Vagina (tissue), 2 donors: ENCODE measurements around the gene LAMB3. TPM values are rescaled to one million over a fixed set of nuclear protein-coding genes. Genes with fewer than 3 reads are reported as not detected.

Experiments used
- DNase-seq, 2 donors: peaks; one replicate each; pipeline ENCODE4 v3.0.0-alpha.2; 2017; ENCODE audit errors: extremely low spot score in 2 of 2
- H3K27ac ChIP-seq: fragments of 200-600 bp; sonication (generic); one replicate; pipeline ENCODE4 v1.5.1; 2019
- H3K27me3 ChIP-seq: fragments of 200-600 bp; sonication (generic); one replicate; pipeline ENCODE4 v1.5.1; 2019
- H3K36me3 ChIP-seq, 2 donors: fragments of 200-600 bp; sonication (generic); one replicate each; pipeline ENCODE4 v1.5.1; 2017 to 2019
- H3K4me1 ChIP-seq: fragments of 200-600 bp; sonication (generic); one replicate; pipeline ENCODE4 v1.5.1; 2019
- H3K4me3 ChIP-seq, 2 donors: fragments of 200-600 bp; sonication (generic); 1 replicate in 1 of 2; 2 replicates in 1 of 2; pipeline ENCODE4 v1.5.1; 2016 to 2019
- H3K9me3 ChIP-seq: fragments of 200-600 bp; sonication (generic); one replicate; pipeline ENCODE4 v1.5.1; 2019
- CTCF ChIP-seq, 3 experiments: fragments of 450-650 bp in 2 of 3; fragments of 200-600 bp in 1 of 3; sonication (generic) in 1 of 3; IDR thresholded peaks; one replicate each; pipeline ENCODE4 v1.5.1; 2017 to 2019; ENCODE audit warnings: antibody characterized with exemption in 3 of 3, mild to moderate bottlenecking in 2 of 3, moderate library complexity in 2 of 3
- POLR2A ChIP-seq, 2 donors: fragments of 450-650 bp; IDR thresholded peaks; one replicate each; pipeline ENCODE4 v1.6.1; 2017; ENCODE audit warnings: antibody characterized with exemption in 2 of 2, mild to moderate bottlenecking in 2 of 2, moderate library complexity in 2 of 2
- POLR2AphosphoS5 ChIP-seq, 2 donors: sonication (generic); formaldehyde crosslinking; IDR thresholded peaks; one replicate each; pipeline ENCODE4 v1.9.0; 2017; ENCODE audit warnings: antibody characterized with exemption in 2 of 2, mild to moderate bottlenecking in 2 of 2, low read depth in 1 of 2; ENCODE audit not compliant: insufficient read depth in 1 of 2
- intact Hi-C: fragments of 100-400 bp; cut with DNase I; formaldehyde crosslinking; loops from one replicate; pipeline ENCODE4 v1.15.1; 2023
- total RNA-seq: library from RNA; depleted of rRNA; stranded (reverse); fragments of >200 nt; gene quantifications from one replicate; pipeline ENCODE4 v1.2.3, GENCODE V29; 2016

The LAMB3 gene
- total RNA-seq, 1 donor from 2014 or later = 68.8 TPM

- TF ChIP-seq CTCF (IDR thresholded peaks at IDR 0.05) = no peak
- no peak for TF ChIP-seq POLR2AphosphoS5 (IDR thresholded peaks at IDR 0.05; ENCODE audit: insufficient read depth in 1 of 2, low read depth in 1 of 2)
- TF ChIP-seq POLR2A (IDR thresholded peaks at IDR 0.05) = no peak
- H3K4me3 ChIP-seq = no peak overlapping the region
- H3K4me1 ChIP-seq = peaks cover 9% of the 10 kb centered on the region
- no peaks in the 10 kb centered on the region for H3K9me3 ChIP-seq
- no peaks in the 10 kb centered on the region for H3K36me3 ChIP-seq
- intact Hi-C loops = no loop called here
- DNase-seq = no peak
- H3K27ac ChIP-seq = no peak overlapping the region
- no peaks in the 10 kb centered on the region for H3K27me3 ChIP-seq
Observed at GRCh38 chr1:209685821-209686220, 33.6 kb upstream of the LAMB3 start.

DNA sequence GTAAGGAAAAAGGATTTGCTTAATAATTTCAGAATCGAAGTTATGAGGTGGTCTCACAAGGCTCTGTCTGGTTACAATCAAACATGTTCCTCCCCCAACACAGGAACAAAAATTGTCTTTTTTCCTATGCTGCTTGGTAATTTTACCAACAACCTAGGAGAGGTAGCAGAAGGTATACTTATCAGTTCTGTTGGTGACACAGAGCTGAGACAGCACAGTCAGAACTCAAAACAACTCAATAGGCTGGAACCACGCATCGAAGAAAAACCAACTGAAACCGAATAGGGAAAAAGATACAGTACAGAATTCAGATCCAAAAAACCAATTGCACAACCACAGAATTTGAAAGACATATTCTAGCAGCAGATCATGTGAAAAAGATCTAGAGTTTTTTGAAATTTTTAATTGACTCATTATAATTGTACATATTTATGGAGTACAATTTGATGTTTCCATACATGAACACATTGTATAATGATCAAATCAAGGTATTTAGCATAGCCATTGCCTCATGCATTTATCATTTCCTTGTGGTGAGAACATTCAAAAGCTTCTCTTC is 26.8 kb upstream of the LAMB3 start:
- H3K4me1 ChIP-seq = peaks cover 25% of the 10 kb centered on the region
- no peak for TF ChIP-seq POLR2AphosphoS5 (IDR thresholded peaks at IDR 0.05; ENCODE audit: insufficient read depth in 1 of 2, low read depth in 1 of 2)
- TF ChIP-seq CTCF (IDR thresholded peaks at IDR 0.05) = no peak
- TF ChIP-seq POLR2A (IDR thresholded peaks at IDR 0.05) = no peak
- H3K36me3 ChIP-seq = no peaks in the 10 kb centered on the region
- DNase-seq = no peak
- H3K9me3 ChIP-seq = no peaks in the 10 kb centered on the region
- intact Hi-C loops = loop anchor here (5.0 kb wide), 1 partner anchor 613 kb away; no protein-coding TSS in a partner anchor
- no peak overlapping the region for H3K4me3 ChIP-seq
- H3K27ac ChIP-seq = no peak overlapping the region
- no peaks in the 10 kb centered on the region for H3K27me3 ChIP-seq

- peak in 1 of 2 donors; percentile 86 for DNase-seq
- intact Hi-C loops = loop anchor here (5.0 kb wide), 1 partner anchor 617 kb away; no protein-coding TSS in a partner anchor
- TF ChIP-seq POLR2A (IDR thresholded peaks at IDR 0.05) = no peak
- TF ChIP-seq POLR2AphosphoS5 (IDR thresholded peaks at IDR 0.05; ENCODE audit: insufficient read depth in 1 of 2, low read depth in 1 of 2) = peak in 1 of 2 donors; percentile 48
- TF ChIP-seq CTCF (IDR thresholded peaks at IDR 0.05) = no peak
Observed at GRCh38 chr1:209675565-209676154, 23.4 kb upstream of the LAMB3 start.

GRCh38 chr1:209674957-209675564 is 22.8 kb upstream of the LAMB3 start, which contains the start of gene G0S2:
Gene G0S2 (plus strand): TSS chr1:209675412. CDS start chr1:209675685, 273 bp downstream.
- peak in 1 of 2 donors; percentile 87 for DNase-seq
- Histone ChIP-seq H3K27ac (peak within 1 kb of the TSS; percentile 66), H3K27me3 (no peaks in the 10 kb centered on the region), H3K4me1 (peaks cover 36% of the 10 kb centered on the region), H3K9me3 (no peaks in the 10 kb centered on the region), H3K4me3 (peak within 1 kb of the TSS; percentile 30 to 50), H3K36me3 (no peaks in the 10 kb centered on the region)
- intact Hi-C loops = loop anchor here (5.0 kb wide), 1 partner anchor 617 kb away; no protein-coding TSS in a partner anchor
- TF ChIP-seq POLR2A (IDR thresholded peaks at IDR 0.05) (peak in 1 of 2 donors; percentile 58), CTCF (IDR thresholded peaks at IDR 0.05) (no peak), POLR2AphosphoS5 (IDR thresholded peaks at IDR 0.05; ENCODE audit: insufficient read depth in 1 of 2, low read depth in 1 of 2) (peak in 1 of 2 donors; percentile 75)

More at GRCh38 chr1:209675565-209676154, 23.4 kb upstream of the LAMB3 start:
- Histone ChIP-seq H3K4me3 (peak overlapping the region; percentile 30 to 50), H3K27ac (peak overlapping the region; percentile 66), H3K4me1 (peaks cover 36% of the 10 kb centered on the region), H3K36me3 (no peaks in the 10 kb centered on the region), H3K27me3 (no peaks in the 10 kb centered on the region), H3K9me3 (no peaks in the 10 kb centered on the region)
